GM12864 (cell line): ENCODE measurements around the gene CTNNB1.

Experiments used
- DNase-seq: peaks from one replicate; pipeline ENCODE4 v3.0.0-alpha.2; 2011; ENCODE audit warnings: low read depth
- H3K4me3 ChIP-seq: 2 replicates; pipeline ENCODE4 v1.5.1; 2011; ENCODE audit warnings: mild to moderate bottlenecking, low read depth, low read length, control low read depth
- TF ChIP-seq, protein P1 (sequence below): IDR thresholded peaks from 2 replicates; pipeline ENCODE4 v1.5.1; 2011; ENCODE audit warnings: low read depth, mild to moderate bottlenecking, moderate library complexity, low read length, control low read depth, inconsistent platforms; ENCODE audit errors: missing control alignments

CTNNB1 gene

DNA sequence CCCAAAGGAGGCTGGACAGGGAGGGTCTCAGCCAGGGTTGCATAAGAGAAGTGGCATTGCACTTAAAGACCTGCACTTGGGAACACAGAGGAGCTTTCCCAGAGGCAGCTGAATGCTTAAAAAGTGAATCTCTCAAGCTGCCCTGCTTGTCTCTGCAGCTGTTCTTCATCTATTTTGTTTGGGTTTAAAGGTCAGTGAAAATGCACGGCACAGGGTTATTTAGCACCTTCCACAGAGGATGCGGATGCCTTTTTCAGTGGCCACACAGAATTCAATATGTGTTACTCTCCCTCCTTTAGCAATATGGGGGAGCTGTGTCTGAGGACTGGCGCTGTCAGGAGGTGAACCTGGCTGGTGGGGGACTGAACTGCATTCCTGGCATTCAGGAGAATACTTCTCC, 22.7 kb upstream of the CTNNB1 start:
- TF ChIP-seq, protein P1, sequence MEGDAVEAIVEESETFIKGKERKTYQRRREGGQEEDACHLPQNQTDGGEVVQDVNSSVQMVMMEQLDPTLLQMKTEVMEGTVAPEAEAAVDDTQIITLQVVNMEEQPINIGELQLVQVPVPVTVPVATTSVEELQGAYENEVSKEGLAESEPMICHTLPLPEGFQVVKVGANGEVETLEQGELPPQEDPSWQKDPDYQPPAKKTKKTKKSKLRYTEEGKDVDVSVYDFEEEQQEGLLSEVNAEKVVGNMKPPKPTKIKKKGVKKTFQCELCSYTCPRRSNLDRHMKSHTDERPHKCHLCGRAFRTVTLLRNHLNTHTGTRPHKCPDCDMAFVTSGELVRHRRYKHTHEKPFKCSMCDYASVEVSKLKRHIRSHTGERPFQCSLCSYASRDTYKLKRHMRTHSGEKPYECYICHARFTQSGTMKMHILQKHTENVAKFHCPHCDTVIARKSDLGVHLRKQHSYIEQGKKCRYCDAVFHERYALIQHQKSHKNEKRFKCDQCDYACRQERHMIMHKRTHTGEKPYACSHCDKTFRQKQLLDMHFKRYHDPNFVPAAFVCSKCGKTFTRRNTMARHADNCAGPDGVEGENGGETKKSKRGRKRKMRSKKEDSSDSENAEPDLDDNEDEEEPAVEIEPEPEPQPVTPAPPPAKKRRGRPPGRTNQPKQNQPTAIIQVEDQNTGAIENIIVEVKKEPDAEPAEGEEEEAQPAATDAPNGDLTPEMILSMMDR, result no peak
- no peak overlapping the region for H3K4me3 ChIP-seq
- DNase-seq, result no peak

DNA sequence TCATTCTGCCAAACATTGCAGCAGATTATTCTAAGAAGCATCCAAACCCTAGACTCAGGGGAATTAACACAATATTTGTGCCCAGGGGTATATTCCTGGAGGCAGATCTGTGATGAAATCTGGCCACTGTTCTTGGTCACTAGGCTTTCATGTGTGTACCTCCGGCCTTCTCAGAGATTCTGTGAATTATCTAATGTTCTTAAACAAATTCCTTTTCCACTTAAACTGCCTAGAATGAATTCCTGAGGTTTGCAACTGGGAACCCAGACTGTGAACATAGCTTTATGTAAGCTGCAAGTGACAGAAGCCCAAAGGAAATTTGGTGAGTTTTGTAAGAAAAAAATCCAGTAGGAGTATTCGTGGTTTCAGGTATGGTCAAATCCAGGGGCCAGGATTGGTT, 20.7 kb upstream of the CTNNB1 start:
- TF ChIP-seq, protein P1, result no peak
- no peak for DNase-seq
- no peak overlapping the region for H3K4me3 ChIP-seq

GRCh38 chr3:41180396-41180795, 18.9 kb upstream of the CTNNB1 start:
- TF ChIP-seq, protein P1, result no peak
- H3K4me3 ChIP-seq, result no peak overlapping the region
- no peak for DNase-seq

GRCh38 chr3:41182504-41183059, 16.7 kb upstream of the CTNNB1 start:
- no peak overlapping the region for H3K4me3 ChIP-seq
- TF ChIP-seq, protein P1, result no peak
- no peak for DNase-seq

- no peak overlapping the region for H3K4me3 ChIP-seq
- TF ChIP-seq, protein P1, result no peak
- no peak for DNase-seq
Observed at GRCh38 chr3:41184394-41184793, 14.9 kb upstream of the CTNNB1 start.

DNA sequence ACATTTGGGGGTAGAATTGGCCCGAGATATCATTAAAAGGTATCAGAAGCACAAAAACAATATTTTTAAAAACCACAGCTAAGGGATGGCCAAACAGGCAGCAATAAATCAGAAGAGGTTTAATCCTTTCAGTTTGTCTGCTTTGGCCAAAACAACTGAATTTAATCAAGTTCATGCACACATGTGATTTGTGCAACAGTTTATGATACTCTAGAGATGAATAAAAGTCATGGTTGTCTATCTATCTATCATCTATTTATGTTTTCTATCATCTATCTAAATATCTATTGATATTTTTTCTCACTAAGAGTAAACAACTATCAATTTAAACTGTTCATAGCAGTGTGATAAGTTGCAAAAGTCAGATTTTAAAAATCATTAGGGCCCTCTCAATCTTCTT, 13.0 kb upstream of the CTNNB1 start:
- DNase-seq, result no peak
- no peak overlapping the region for H3K4me3 ChIP-seq
- TF ChIP-seq, protein P1, result no peak

DNA sequence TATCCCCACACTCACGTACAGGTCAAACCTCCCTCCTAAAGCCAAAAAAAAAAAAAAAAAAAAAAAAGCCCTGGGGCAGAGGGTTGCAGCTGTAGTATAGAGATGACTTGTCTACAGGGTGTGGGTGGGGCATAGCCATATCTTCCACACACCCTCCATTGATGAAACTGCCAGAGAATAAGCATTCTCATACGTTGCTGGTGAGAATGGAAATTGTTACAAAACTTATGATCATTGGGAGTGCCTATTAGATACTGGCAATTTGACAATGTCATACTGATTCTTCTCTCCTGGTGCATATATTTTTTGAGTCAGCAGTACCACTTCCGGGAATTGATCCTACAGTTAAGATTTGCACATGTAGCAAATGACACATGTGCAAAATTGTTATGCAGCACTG, 11.0 kb upstream of the CTNNB1 start:
- no peak overlapping the region for H3K4me3 ChIP-seq
- TF ChIP-seq, protein P1, result no peak
- DNase-seq, result no peak
